NCI-H69 (cell line): ENCODE data around the gene MDM1.

ENCODE experiments used
- DNase-seq: peaks from one replicate; lab custom pipeline; 2025; lab: John Stamatoyannopoulos, UW

Gene MDM1

DNA sequence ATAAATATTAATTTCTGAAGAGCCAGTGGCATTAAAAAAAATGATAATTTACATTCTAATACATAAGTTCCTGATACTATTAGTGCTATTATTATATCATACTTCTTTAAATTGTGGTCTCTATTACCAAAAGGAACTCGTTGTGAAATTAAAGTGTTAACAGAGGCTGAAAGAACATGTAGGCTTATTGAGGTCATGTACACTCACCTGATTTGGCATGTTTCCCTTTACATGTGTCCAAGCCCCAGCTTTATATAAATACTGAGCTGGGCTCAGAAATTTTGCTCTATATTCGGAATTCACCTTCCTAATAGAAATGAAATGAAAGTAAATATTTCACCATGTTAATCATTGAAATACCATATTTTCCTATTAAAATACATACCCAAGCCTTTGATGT lies 11.0 kb downstream of the MDM1 start:
- peak; percentile 39 for DNase-seq

DNA sequence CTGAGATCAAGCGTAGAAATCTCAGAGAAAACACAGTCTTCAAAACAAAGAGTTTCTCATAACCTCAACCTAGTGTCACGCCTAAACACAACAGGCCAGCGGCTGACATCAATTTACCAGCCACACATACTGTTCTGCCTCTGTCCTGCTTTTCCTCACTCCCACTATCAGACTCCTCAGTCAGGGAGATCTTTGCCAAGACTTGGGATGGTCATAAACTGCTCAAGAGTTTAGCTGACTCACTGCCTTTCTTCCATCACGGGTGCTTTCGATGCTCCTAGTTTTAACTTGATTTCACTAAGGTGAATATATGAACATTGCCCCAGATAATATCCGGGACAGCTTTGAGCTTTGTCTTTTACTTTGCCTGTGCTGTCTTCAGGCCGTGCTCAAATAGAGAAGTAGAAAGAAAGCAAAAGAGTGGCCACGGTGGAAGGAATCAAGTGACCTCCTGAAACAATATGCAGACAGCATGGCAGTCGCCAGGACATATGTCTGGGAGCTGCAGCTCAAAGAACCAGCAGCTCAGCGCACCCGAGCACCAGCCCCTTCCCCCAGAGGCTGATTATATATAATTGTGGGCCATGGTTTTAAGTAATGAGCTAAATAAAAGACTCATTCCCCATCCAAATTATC lies 12.1 kb downstream of the MDM1 start:
- peak; percentile 82 for DNase-seq

DNA sequence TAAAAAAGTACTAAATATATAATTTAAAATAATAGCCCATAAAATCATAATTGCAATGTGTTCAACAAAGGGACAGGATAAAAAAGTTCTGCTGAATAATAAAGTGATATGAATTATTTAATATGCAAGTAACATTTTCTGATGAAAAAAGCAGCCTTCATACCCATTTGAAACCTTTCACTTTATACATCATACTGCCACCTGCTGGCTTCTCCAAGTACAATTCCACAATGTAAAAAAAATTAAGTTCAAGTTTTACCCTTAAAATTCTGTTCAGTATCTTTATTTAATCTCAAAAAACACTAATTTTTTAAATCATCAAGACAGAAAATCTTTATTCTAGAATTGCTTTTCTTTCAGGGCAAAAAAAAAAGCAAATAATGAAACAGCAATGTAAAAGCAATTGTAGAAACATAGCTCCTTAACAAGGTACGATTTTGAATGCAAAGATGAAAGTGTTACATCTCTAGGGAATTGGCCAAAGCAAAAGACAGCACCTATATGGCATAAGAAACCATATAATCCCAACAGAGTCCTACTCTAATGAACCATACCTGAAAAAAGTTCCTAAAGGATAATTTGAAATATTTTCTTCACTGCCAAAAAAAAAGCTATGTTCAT lies 15.0 kb downstream of the MDM1 start:
- DNase-seq, result peak; percentile 57

DNA sequence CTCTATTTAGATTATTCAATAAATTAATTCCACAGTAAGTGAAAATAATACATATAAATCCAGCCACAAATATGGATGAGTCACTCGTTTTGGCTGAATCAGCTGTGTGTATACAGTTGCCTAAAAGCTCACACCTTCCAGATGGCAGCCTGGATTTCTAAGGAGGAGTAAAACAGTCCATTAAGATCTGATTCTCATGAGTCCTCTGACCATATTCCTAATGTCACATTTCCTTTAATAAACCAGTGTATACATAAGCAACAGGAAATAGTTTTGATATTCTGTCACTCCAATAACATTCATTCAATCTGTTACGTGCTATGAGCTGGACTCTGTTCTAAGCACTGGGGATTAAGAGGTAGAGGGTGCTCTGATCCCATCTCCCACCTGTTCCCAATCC lies 21.8 kb downstream of the MDM1 start:
- no peak for DNase-seq

DNA sequence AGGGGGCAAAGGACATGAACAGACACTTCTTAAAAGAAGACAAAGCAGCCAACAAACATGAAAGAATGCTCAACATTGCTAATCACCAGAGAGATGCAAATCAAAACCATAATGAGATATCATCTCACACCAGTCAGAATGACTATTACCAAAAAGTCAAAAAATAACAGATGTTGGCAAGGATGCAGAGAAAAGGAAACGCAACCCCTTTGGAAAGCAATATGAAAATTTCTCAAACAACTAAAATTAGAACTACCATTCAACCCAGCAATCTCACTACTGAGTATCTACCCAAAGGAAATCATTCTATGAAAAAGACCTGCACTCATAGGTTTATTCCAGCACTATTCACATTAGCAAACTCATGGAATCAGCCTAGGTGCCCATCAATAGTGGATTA lies 25.6 kb downstream of the MDM1 start:
- DNase-seq, result no peak

DNA sequence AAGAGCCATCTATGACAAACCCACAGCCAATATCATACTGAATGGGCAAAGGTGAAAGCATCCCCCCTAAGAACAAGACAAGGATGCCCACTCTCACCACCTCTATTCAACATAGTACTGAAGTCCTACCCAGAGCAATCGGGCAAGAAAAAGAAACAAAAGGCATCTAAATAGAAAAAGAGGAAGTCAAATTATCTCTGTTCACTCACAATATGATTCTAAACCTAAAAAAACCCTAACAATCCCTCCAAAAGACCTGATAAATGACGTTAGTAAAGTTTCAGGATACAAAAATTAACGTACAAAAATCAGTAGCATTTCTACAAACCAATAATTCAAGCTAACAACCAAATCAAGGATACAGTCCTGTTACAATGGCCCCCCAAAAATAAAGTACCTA lies 26.9 kb downstream of the MDM1 start:
- no peak for DNase-seq

DNA sequence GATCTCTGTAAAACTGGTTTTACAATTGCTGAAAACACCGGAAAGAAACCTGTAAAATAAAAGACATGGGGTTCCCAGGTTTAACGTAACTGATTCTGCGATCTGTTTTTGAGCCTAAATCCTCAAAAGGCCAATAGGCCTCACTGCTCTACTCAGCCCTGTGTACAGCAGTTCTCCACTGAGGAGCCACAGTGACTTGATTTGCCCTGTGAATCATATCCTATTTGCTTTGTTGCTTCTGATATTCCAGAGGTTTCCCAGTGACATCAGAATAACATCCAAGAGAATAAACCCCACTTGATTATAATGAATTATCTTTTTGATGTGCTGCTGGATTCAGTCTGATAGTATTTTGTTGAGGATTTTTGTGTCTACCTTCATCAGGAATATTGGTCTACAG lies 27.5 kb downstream of the MDM1 start:
- DNase-seq, result no peak

DNA sequence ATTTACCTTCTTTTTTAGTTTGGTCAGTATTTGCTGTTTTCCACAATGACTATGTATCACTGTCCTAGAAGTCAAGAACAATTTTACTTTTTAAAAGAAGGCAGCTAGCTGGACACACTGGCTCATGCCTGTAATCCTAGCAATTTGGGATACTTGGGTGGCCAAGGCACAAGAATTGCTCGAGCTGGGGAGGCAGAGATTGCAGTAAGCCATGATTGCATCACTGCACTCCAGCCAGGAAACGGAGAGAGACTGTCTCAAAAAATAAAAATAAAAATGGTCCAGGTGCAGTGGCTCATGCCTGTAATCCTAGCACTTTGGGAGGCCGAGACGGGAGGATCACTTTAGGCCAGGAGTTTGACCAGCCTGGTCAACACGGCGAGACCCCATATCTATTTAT lies 28.3 kb downstream of the MDM1 start:
- DNase-seq, result no peak

DNA sequence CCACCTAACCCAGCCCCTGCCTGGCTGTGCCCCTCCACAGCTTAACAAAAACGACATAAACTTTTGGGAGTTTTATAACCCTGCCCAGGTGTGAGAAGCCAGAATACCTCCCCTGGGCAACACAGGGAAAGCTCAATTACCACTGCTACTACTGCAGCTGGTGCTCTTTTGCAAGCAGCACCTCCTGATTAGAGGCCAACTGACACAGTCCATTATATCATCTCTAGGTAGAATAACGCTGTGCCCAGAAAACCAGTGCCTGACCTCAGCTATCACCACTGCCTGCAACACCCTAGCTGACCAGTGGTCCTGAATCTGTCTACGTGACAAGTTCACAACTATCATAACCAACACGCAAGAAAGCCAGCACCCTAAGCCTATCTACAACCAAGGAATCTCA lies 34.2 kb downstream of the MDM1 start:
- DNase-seq, result no peak

DNA sequence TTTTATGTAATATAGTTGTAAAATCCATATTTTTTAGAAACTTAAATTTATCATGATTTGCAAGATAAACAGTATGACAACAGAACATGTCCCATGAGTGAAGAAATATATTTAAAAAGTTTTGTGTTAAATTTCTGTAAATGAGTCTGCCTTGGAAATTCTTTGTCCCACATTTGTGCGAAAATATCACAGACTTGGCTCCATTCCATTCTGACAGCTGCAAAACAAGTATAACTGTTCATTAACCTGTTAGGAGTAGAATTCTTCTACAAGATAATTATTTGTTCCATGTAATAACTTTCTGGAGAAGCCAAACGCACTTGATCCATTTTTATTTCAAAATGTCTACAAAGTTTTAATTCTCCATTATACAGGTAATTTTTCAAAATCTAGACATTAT lies 37.9 kb downstream of the MDM1 start:
- no peak for DNase-seq

DNA sequence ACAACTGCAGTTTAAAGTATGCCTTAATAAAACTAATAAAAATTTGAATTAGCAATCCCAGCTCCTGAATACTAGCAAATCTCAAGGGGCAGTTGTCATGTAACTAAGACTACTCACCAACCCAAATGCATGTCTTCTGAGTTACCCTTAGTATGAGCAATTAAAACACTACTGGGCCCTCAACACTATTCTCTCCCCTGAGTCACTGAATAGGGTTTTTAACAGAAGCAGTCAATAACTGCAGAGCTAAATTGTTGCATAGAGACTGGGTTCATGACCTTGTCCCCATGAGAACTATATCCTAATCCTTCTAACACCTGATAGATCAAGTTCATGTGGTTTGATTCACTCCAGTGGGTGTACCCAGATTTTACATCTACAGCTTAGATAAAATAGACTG lies 38.8 kb downstream of the MDM1 start:
- no peak for DNase-seq

DNA sequence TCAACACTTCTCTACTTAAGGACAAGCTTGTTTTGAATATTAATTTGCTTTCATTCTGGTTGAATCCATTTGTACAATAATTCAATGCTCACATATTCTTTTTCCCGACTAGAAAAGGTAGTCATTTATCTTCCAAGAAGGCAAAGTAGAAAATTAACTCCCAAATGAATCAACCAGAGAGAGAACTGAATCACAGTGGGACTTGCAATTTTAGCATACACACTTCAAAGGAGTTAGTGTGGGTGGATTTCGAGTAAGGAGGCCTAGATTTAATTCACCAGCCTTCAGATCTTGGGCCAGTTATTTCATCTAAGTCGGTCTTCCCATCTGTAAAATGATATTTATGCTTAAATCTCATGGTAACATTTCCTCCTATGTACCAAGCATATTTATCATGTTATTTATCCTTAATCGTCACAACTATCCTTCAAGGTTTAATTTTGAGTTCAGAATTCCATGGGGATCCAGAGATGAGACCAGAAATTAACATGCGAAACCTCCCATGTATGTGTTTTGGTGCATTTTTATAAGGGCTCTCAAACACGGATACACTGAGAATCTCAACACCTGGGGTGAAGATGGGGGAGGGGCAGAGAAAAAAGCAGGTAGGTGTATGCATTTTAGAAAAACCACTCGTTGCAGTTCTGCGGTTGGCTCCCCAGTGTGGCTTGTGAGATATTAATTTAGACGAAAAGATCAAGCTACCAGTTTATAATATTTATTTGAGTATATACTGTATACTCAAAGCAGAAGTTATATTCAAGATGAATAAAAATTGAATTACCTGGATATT lies 39.8 kb downstream of the MDM1 start:
- no peak for DNase-seq

DNA sequence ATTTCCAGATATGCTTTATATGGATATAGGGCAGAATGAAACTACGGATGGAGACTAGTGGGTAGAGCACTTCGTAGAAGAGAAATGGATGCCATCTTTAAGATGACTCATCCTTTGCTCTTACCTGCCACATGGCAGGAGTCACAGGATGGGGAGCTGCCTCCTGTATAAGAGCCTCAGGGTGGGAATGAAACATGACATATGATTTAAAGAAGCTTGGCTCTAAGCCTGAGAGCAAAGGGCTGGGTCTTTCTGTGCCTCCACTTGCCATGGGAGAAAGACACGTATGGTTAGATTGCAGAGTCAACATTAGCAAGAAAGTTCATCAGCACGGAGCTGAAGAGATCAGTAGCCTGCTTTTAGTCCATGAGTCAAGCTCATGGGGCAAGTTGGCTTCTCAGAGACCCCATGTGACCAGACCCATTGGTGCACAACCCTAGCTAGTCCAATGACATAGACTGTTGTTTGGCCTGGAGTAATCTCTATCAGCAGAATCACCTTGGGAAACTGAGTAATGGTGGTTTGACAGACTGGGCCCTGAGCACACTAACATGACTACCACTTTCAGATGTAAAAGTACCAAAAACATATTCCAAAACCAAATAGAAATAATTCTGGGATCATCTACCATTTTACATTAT lies 40.6 kb downstream of the MDM1 start:
- peak; percentile 6 for DNase-seq

DNA sequence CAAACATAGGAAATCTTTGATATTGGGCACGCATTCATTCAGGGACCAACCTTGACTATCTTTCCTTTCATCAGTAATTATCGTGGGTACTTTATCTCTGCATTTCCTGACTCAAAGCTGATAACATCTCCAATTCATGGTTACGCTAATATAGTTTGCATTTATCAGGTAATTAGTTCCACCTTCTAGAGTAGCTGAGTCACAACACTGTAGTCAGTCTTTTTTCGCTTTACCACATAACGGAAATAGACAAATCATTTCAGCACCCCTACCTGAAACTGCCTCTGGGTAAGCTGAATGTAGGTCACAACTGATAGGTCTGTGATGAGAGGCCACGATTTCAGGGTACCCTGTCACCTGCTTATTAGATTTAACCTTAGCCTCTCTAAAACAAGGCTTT lies 42.0 kb downstream of the MDM1 start:
- no peak for DNase-seq

DNA sequence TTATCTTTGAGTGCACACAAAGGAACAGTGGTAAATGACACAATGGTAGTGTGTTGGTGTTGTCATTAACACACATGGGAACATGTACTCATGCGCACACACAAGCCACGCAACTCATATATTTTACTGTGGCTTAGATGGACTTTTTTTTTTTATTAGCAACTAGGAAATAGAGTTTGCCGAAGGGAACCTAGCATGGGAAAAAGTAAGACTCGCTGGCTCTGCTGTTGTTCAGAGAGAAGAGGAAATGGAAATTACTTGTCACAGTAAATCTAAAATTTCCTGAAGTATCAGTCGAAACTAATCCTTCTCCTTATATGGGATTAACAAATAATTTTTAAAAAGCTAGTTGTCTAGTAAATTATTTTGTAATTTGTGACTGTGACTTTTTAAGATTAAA lies 45.1 kb downstream of the MDM1 start:
- DNase-seq, result no peak

DNA sequence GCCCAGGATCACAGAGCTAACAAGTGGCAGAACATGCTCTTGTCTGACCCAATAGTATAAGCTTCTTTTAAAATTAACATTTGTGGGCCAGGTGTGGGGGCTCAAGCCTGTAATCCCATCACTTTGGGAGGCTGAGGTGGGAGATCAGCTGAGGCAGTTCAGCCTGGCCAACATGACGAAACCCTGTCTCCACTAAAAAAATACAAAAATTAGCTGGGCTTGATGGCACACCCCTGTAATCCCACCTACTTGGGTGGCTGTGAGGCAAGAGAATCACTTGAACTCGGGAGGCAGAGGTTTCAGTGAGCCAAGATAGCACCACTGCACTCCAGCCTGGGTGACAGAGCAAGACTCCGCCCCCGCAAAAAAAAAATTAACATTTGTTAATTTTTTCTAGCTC lies 45.8 kb downstream of the MDM1 start:
- no peak for DNase-seq

DNA sequence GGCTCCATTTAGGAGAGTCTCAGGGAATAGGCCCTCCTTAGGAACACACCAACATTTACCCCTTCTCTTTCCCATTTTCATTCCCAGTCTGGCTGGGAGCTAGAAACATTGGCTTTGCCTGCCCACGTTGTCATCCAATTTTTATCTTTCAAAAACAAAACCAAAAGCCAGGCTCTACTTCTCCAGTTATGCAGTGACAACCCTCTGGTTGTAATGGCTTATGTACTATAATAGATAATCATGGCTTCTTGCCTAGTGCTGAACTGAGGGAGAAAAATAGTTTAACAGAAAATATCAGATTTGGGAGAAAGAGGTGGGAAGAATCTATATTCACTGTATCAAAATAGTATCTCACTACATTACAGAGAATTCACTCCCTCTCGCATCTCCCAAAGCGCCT lies 46.6 kb downstream of the MDM1 start:
- DNase-seq, result no peak

DNA sequence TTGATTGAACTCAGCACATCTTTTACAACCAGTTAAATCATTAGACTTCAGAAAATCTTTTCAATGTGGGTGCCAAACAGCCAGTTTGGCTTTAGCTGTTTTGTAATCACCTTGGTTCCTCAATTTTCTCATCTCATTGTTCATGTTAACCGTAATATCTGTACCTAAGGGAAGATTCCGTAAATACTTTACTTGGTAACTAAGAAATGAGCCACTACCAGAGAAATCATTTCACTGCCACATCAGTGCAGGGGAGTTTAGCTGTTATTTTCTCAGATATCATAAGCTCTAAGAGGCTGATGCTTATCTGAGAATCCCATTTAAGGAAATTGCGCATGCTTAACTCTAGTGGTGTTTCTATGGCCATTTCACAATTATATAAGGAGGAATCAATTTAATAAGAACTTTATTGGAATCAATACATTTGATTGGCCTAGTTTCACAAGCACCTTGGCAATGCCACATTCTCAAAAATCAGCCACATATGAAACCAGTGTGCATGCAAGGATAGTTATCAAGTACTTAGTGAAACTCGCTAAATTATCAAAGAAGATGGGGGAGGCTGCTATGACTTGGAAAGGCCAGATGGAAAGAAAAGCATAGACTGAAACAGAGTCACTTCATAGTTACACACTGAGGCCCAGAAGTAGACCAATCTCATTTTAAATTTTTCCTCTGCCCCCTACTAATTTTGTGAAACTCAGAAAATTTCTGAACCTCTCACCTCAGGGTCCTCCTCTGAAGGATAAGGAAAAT lies 50.7 kb downstream of the MDM1 start:
- no peak for DNase-seq

DNA sequence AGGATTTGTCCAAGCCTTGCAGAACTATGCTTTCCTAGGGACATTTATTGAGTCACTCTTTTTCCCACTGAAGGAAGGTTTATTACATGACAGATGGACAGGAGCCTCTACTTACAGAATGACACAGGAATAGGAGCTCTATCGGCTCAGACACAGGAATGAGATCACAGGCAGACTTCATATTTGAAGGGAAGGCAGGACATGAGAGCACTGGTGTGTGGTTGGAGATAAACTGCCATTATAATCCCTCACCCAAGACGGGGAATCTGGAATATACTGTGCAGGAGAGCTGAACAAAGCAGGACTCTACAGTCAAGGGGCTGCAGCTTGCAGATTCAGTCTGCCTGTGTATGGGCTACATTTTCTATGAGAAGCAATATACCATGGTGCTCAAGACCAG lies 51.9 kb downstream of the MDM1 start:
- DNase-seq, result no peak

DNA sequence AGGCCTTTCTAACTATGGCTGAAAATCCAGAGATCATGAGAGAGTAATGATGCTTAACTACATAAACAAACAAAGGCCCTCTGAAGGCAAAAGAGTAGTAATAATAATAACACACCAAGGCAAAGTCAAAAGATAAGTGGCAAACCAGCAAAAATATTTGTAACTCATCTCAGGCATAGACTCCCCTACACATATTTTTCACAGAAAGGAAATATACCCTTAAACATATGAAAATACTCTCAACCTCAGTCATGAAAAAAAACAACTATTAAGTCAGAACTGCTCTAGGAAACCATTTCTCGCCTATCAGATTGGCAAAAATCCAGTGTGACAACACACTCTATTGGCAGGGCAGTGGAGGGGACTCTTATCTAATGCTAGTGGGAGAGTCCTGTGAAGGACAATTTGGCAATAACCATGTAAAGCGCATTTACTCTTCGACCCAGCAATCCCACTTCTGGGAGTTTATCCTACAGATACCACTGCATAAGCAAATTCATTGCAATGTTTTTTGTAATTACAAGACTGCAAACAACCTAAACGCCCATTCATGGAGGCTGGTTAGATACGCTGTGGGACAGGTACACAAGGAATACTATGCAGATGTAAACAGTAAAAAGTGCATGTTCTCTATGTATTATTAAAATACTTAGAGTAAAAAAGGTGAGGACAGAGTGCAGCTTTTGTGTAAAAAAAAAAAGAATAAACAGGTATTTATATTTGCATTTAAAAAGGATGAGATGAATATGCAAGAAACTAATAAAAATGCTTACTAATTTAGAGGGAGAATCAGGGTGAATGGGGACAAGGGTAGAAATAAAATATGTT lies 52.7 kb downstream of the MDM1 start:
- DNase-seq, result no peak

DNA sequence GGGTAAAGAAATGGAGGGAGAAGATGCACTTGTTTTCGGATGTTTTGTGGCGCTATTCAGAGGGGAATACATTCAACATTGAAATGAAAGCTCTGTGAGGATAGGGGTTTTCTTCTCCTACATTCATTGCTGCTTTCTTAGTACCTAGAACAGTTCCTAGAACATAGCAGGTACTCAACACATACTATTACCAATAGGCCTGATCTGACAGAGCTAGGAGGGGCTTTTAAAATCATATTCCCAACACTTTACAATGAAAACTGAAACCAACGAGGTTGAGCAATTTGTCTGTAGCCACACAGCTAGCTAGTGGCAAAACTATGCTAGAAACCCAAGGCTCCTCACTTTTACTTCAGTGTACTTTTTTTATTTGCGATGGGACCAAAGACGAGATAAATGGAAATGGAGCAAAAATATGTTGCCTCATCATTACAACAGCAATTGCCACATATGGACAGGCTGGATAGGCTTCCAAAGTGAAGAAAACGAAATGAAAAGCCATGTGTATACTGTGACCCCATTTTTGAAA lies 55.7 kb downstream of the MDM1 start:
- no peak for DNase-seq
